ENCODE measurements around the gene MYRF.

- TF ChIP-seq EZH2phosphoT487 (IDR thresholded peaks at IDR 0.05; ENCODE audit: borderline replicate concordance): no peak
- TF ChIP-seq, protein P1, sequence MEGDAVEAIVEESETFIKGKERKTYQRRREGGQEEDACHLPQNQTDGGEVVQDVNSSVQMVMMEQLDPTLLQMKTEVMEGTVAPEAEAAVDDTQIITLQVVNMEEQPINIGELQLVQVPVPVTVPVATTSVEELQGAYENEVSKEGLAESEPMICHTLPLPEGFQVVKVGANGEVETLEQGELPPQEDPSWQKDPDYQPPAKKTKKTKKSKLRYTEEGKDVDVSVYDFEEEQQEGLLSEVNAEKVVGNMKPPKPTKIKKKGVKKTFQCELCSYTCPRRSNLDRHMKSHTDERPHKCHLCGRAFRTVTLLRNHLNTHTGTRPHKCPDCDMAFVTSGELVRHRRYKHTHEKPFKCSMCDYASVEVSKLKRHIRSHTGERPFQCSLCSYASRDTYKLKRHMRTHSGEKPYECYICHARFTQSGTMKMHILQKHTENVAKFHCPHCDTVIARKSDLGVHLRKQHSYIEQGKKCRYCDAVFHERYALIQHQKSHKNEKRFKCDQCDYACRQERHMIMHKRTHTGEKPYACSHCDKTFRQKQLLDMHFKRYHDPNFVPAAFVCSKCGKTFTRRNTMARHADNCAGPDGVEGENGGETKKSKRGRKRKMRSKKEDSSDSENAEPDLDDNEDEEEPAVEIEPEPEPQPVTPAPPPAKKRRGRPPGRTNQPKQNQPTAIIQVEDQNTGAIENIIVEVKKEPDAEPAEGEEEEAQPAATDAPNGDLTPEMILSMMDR (conservative IDR thresholded peaks at IDR 0.05; ENCODE audit: low read length): no peak
These were observed 14.6 kb upstream of the MYRF start for GRCh38 chr11:61737636-61738386.
